ENCODE measurements around the gene UBL7. TPM values are rescaled to one million over a fixed set of nuclear protein-coding genes. Genes with fewer than 3 reads are reported as not detected.

UBL7 gene
- total and polyA plus RNA-seq, 4 donors = 12.7 to 19.5 (median 18.2) TPM

DNA sequence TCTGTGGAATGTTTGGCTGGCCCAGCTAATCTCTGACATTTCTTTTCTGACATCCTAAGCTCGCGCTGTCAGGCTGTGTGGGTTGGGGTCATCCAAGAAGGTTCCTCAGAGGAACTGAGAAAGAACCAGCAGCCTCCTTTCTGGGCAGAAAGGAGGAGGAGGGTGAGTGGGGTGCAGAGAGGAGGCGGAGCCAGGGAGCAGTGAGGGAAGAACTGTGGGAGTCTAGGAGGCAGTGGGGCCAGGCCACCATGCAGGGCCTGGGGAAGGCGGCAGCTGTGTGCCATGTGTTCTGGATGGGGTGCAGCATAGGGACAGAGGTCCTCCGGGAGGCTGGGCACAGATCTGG lies 32.5 kb downstream of the UBL7 start:
- H3K36me3 ChIP-seq (ENCODE audit: control insufficient read depth in 4 of 4, insufficient read depth in 3 of 4, low read depth in 1 of 4, low read length in 3 of 4) = no peaks in the 10 kb centered on the region
- H3K9ac ChIP-seq (ENCODE audit: low read depth in 1 of 2, low read length in 2 of 2) = no peak overlapping the region
- H3K4me3 ChIP-seq (ENCODE audit: low read depth in 1 of 3, low read length in 3 of 3) = no peak overlapping the region
- TF ChIP-seq, protein P1, sequence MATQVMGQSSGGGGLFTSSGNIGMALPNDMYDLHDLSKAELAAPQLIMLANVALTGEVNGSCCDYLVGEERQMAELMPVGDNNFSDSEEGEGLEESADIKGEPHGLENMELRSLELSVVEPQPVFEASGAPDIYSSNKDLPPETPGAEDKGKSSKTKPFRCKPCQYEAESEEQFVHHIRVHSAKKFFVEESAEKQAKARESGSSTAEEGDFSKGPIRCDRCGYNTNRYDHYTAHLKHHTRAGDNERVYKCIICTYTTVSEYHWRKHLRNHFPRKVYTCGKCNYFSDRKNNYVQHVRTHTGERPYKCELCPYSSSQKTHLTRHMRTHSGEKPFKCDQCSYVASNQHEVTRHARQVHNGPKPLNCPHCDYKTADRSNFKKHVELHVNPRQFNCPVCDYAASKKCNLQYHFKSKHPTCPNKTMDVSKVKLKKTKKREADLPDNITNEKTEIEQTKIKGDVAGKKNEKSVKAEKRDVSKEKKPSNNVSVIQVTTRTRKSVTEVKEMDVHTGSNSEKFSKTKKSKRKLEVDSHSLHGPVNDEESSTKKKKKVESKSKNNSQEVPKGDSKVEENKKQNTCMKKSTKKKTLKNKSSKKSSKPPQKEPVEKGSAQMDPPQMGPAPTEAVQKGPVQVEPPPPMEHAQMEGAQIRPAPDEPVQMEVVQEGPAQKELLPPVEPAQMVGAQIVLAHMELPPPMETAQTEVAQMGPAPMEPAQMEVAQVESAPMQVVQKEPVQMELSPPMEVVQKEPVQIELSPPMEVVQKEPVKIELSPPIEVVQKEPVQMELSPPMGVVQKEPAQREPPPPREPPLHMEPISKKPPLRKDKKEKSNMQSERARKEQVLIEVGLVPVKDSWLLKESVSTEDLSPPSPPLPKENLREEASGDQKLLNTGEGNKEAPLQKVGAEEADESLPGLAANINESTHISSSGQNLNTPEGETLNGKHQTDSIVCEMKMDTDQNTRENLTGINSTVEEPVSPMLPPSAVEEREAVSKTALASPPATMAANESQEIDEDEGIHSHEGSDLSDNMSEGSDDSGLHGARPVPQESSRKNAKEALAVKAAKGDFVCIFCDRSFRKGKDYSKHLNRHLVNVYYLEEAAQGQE (IDR thresholded peaks at IDR 0.05) = no peak
- TF ChIP-seq YY1 (IDR thresholded peaks at IDR 0.05) = no peak
- no peak for TF ChIP-seq FOXA1 (IDR thresholded peaks at IDR 0.05)
- TF ChIP-seq, protein P2, sequence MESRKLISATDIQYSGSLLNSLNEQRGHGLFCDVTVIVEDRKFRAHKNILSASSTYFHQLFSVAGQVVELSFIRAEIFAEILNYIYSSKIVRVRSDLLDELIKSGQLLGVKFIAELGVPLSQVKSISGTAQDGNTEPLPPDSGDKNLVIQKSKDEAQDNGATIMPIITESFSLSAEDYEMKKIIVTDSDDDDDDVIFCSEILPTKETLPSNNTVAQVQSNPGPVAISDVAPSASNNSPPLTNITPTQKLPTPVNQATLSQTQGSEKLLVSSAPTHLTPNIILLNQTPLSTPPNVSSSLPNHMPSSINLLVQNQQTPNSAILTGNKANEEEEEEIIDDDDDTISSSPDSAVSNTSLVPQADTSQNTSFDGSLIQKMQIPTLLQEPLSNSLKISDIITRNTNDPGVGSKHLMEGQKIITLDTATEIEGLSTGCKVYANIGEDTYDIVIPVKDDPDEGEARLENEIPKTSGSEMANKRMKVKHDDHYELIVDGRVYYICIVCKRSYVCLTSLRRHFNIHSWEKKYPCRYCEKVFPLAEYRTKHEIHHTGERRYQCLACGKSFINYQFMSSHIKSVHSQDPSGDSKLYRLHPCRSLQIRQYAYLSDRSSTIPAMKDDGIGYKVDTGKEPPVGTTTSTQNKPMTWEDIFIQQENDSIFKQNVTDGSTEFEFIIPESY (IDR thresholded peaks at IDR 0.05) = no peak
- TF ChIP-seq HNF4A (conservative IDR thresholded peaks at IDR 0.05) = no peak
- no peak for TF ChIP-seq FOXA2 (IDR thresholded peaks at IDR 0.05)
- TF ChIP-seq, protein P3, sequence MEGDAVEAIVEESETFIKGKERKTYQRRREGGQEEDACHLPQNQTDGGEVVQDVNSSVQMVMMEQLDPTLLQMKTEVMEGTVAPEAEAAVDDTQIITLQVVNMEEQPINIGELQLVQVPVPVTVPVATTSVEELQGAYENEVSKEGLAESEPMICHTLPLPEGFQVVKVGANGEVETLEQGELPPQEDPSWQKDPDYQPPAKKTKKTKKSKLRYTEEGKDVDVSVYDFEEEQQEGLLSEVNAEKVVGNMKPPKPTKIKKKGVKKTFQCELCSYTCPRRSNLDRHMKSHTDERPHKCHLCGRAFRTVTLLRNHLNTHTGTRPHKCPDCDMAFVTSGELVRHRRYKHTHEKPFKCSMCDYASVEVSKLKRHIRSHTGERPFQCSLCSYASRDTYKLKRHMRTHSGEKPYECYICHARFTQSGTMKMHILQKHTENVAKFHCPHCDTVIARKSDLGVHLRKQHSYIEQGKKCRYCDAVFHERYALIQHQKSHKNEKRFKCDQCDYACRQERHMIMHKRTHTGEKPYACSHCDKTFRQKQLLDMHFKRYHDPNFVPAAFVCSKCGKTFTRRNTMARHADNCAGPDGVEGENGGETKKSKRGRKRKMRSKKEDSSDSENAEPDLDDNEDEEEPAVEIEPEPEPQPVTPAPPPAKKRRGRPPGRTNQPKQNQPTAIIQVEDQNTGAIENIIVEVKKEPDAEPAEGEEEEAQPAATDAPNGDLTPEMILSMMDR (IDR thresholded peaks at IDR 0.05; ENCODE audit: low read depth, low read length, missing input control) = no peak
- TF ChIP-seq TAF1 (conservative IDR thresholded peaks at IDR 0.05) = no peak
- no peak for TF ChIP-seq JUND (IDR thresholded peaks at IDR 0.05)
- no peak for TF ChIP-seq SP1 (IDR thresholded peaks at IDR 0.05)
- TF ChIP-seq RAD21 (IDR thresholded peaks at IDR 0.05) = no peak
- TF ChIP-seq, protein P4, sequence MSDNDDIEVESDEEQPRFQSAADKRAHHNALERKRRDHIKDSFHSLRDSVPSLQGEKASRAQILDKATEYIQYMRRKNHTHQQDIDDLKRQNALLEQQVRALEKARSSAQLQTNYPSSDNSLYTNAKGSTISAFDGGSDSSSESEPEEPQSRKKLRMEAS (IDR thresholded peaks at IDR 0.05) = no peak
- no peak for TF ChIP-seq RXRA (IDR thresholded peaks at IDR 0.05)
- no peak for TF ChIP-seq GABPA (IDR thresholded peaks at IDR 0.05 in 1 of 2, conservative IDR thresholded peaks at IDR 0.05 in 1 of 2)
- TF ChIP-seq, protein P5, sequence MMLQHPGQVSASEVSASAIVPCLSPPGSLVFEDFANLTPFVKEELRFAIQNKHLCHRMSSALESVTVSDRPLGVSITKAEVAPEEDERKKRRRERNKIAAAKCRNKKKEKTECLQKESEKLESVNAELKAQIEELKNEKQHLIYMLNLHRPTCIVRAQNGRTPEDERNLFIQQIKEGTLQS (IDR thresholded peaks at IDR 0.05) = no peak
- no peak for TF ChIP-seq HNF4G (IDR thresholded peaks at IDR 0.05)
- TF ChIP-seq NR2F2 (IDR thresholded peaks at IDR 0.05) = no peak
- no peak for TF ChIP-seq EGR1 (IDR thresholded peaks at IDR 0.05; ENCODE audit: low read depth in 2 of 2)
- H3K9me3 ChIP-seq (ENCODE audit: control insufficient read depth in 4 of 4, low read length in 3 of 4) = no peaks in the 10 kb centered on the region
- H3K4me1 ChIP-seq (ENCODE audit: control insufficient read depth in 4 of 4, insufficient read depth in 4 of 4, low read length in 3 of 4) = peaks cover 2 to 10% (median 4%) of the 10 kb centered on the region in 4 donors
- 91% methylated on average over 5 of the region's 5 CpGs for WGBS
- DNase-seq (ENCODE audit: low spot score) = no peak
- H3K27ac ChIP-seq (ENCODE audit: low read depth in 1 of 2, low read length in 2 of 2) = no peak overlapping the region
- H3K27me3 ChIP-seq (ENCODE audit: control insufficient read depth in 4 of 4, insufficient read depth in 4 of 4, low read length in 3 of 4) = no peaks in the 10 kb centered on the region
